Stimulated activated CD8-positive, alpha-beta memory T cell treated with anti-CD3 and anti-CD28 coated beads, Interleukin-4, amount 100 ng/mL, for 48 hours (primary cell): ENCODE data around the gene DDX18.
A peak's percentile ranks its signal among the peaks of the same experiment; 100 is the strongest.
"Not testable (repeated sequence)": the region's sequence is repeated elsewhere in the genome, so short reads cannot be mapped to it uniquely, and the experiment has no call there.

Experiments
- DNase-seq: peaks from one replicate; pipeline ENCODE4 v3.0.0-alpha.2; 2020

Gene DDX18

GRCh38 chr2:117814417-117815264 lies at the start of gene DDX18:
Gene DDX18 (plus strand): TSS chr2:117814691. CDS start chr2:117814778, 87 bp downstream.
- DNase-seq: peak; percentile 97

- no peak for DNase-seq
Measured at GRCh38 chr2:117770730-117771129, 43.8 kb upstream of the DDX18 start.

- DNase-seq: no peak
Measured at GRCh38 chr2:117771969-117772630, 42.4 kb upstream of the DDX18 start.

GRCh38 chr2:117774716-117775115 lies 39.8 kb upstream of the DDX18 start:
- DNase-seq: no peak

GRCh38 chr2:117775703-117776219 lies 38.7 kb upstream of the DDX18 start:
- DNase-seq: no peak

GRCh38 chr2:117776888-117777287 lies 37.6 kb upstream of the DDX18 start:
- no peak for DNase-seq

GRCh38 chr2:117785740-117786139 lies 28.8 kb upstream of the DDX18 start:
- DNase-seq: peak; percentile 48

GRCh38 chr2:117786520-117786919 lies 28.0 kb upstream of the DDX18 start:
- no peak for DNase-seq

- no peak for DNase-seq
Measured at GRCh38 chr2:117789505-117789904, 25.0 kb upstream of the DDX18 start.

- DNase-seq: no peak
Measured at GRCh38 chr2:117794668-117795067, 19.8 kb upstream of the DDX18 start.

GRCh38 chr2:117801826-117802225 lies 12.7 kb upstream of the DDX18 start:
- no peak for DNase-seq

- not testable (repeated sequence) for DNase-seq
Measured at GRCh38 chr2:117803644-117804325, 10.7 kb upstream of the DDX18 start.

- no peak for DNase-seq
Measured at GRCh38 chr2:117812443-117812842, 2.0 kb upstream of the DDX18 start.

GRCh38 chr2:117815946-117816345 lies 1.5 kb downstream of the DDX18 start:
- no peak for DNase-seq

GRCh38 chr2:117818921-117819320 lies 4.4 kb downstream of the DDX18 start:
- no peak for DNase-seq

GRCh38 chr2:117820444-117820843 lies 6.0 kb downstream of the DDX18 start:
- DNase-seq: no peak

GRCh38 chr2:117825437-117825836 lies 10.9 kb downstream of the DDX18 start:
- no peak for DNase-seq

GRCh38 chr2:117827464-117827863 lies 13.0 kb downstream of the DDX18 start:
- not testable (repeated sequence) for DNase-seq

- no peak for DNase-seq
Measured at GRCh38 chr2:117828870-117829269, 14.4 kb downstream of the DDX18 start.

- DNase-seq: no peak
Measured at GRCh38 chr2:117832332-117832731, 17.8 kb downstream of the DDX18 start.

GRCh38 chr2:117832905-117833613 lies 18.6 kb downstream of the DDX18 start:
- DNase-seq: no peak

GRCh38 chr2:117833911-117834310 lies 19.4 kb downstream of the DDX18 start:
- DNase-seq: no peak

GRCh38 chr2:117834992-117835391 lies 20.5 kb downstream of the DDX18 start:
- no peak for DNase-seq
